Suprapubic skin (tissue), 2 donors: ENCODE data around the gene TRPV2.

Experiments
- EP300 ChIP-seq: sonication (generic); formaldehyde crosslinking; IDR thresholded peaks from one replicate; pipeline ENCODE4 v1.6.1; 2017; ENCODE audit warnings: antibody characterized with exemption
- POLR2A ChIP-seq, 2 donors: fragments of 450-650 bp; IDR thresholded peaks; one replicate each; pipeline ENCODE4 v1.6.1; 2017; ENCODE audit warnings: antibody characterized with exemption in 2 of 2, mild to moderate bottlenecking in 2 of 2, moderate library complexity in 2 of 2

GRCh38 chr17:16415031-16415924, at the start of gene TRPV2:
- no peak for TF ChIP-seq POLR2A (IDR thresholded peaks at IDR 0.05)
- TF ChIP-seq EP300 = no peak
